Prostate gland (tissue), 2 donors: ENCODE data around the gene ECE2. TPM values are rescaled to one million over a fixed set of nuclear protein-coding genes. Genes with fewer than 3 reads are reported as not detected.

Experiments used
- DNase-seq: peaks from one replicate; pipeline ENCODE4 v3.0.0-alpha.2; 2019; ENCODE audit warnings: low spot score
- H3K27ac ChIP-seq, 2 donors: fragments of 200-600 bp; sonication (generic); 2 replicates each; pipeline ENCODE4 v1.5.1; 2017 to 2019
- H3K27me3 ChIP-seq: fragments of 200-600 bp; sonication (generic); replicated peaks from 2 replicates; pipeline ENCODE4 v1.5.1; 2019; ENCODE audit not compliant: insufficient read depth
- H3K36me3 ChIP-seq, 2 donors: fragments of 200-600 bp; sonication (generic); 1 replicate in 1 of 2; 2 replicates in 1 of 2; pipeline versions ENCODE4 v1.5.1 to v1.8.1; 2017 to 2019
- H3K4me1 ChIP-seq: fragments of 200-600 bp; sonication (generic); replicated peaks from 2 replicates; pipeline ENCODE4 v1.5.1; 2019
- H3K4me3 ChIP-seq, 2 donors: fragments of 200-600 bp; sonication (generic); 2 replicates each; pipeline ENCODE4 v1.5.1; 2017 to 2019
- H3K9me3 ChIP-seq: fragments of 200-600 bp; sonication (generic); 2 replicates; pipeline ENCODE4 v1.5.1; 2017
- CTCF ChIP-seq, 4 experiments: fragments of 200-600 bp in 2 of 4; fragments of 450-650 bp in 2 of 4; sonication (generic) in 2 of 4; IDR thresholded peaks; 1 replicate in 3 of 4; 2 replicates in 1 of 4; pipeline ENCODE4 v1.5.1; 2016 to 2019; ENCODE audit warnings: antibody characterized with exemption in 4 of 4, mild to moderate bottlenecking in 2 of 4, moderate library complexity in 2 of 4
- POLR2A ChIP-seq: fragments of 450-650 bp; IDR thresholded peaks from one replicate; pipeline ENCODE4 v1.6.1; 2016; ENCODE audit warnings: antibody characterized with exemption, mild to moderate bottlenecking
- POLR2AphosphoS5 ChIP-seq: sonication (generic); formaldehyde crosslinking; IDR thresholded peaks from one replicate; pipeline ENCODE4 v1.6.1; 2017; ENCODE audit warnings: antibody characterized with exemption
- WGBS: methylation state at CpG from one replicate; pipeline ENCODE4 v1.1.5; 2018; 5-methylcytosine and 5-hydroxymethylcytosine counted together
- intact Hi-C: fragments of 100-400 bp; cut with DNase I; formaldehyde crosslinking; loops from one replicate; pipeline ENCODE4 v1.14.2; 2022
- total RNA-seq, 2 donors: library from RNA; depleted of rRNA; stranded (reverse); fragments of >200 nt; gene quantifications; one replicate each; pipeline ENCODE4 v1.1.0, GENCODE V29; 2016

ECE2 gene
- total RNA-seq, 2 donors from 2014 or later = 0.57 TPM; not detected in 1

GRCh38 chr3:184257083-184257915, 18.5 kb upstream of the ECE2 start:
- H3K36me3 ChIP-seq = no peaks in the 10 kb centered on the region
- TF ChIP-seq POLR2AphosphoS5 = no peak
- TF ChIP-seq CTCF (IDR thresholded peaks at IDR 0.05) = no peak
- no peak for TF ChIP-seq POLR2A
- intact Hi-C loops = loop anchor here (10.0 kb wide), 1 partner anchor 242 kb away; the partner anchor contains the start of gene ABCC5
- no peaks in the 10 kb centered on the region for H3K27me3 ChIP-seq
- H3K9me3 ChIP-seq = no peaks in the 10 kb centered on the region
- 92% methylated on average over 23 of the region's 23 CpGs for WGBS
- no peak for DNase-seq
- H3K4me1 ChIP-seq = peaks cover 4% of the 10 kb centered on the region
- no peak overlapping the region for H3K27ac ChIP-seq
- no peak overlapping the region for H3K4me3 ChIP-seq

GRCh38 chr3:184258926-184259325, 16.9 kb upstream of the ECE2 start:
- Histone ChIP-seq H3K36me3 (no peaks in the 10 kb centered on the region), H3K27me3 (peaks cover 4% of the 10 kb centered on the region), H3K27ac (no peak overlapping the region), H3K4me1 (peaks cover 4% of the 10 kb centered on the region), H3K4me3 (no peak overlapping the region), H3K9me3 (no peaks in the 10 kb centered on the region)
- intact Hi-C loops = loop anchor here (10.0 kb wide), 1 partner anchor 244 kb away; the partner anchor contains the start of gene ABCC5
- TF ChIP-seq CTCF (IDR thresholded peaks at IDR 0.05) = no peak
- TF ChIP-seq POLR2A = no peak
- TF ChIP-seq POLR2AphosphoS5 = no peak
- WGBS = 88% methylated on average over 5 of the region's 5 CpGs
- no peak for DNase-seq

GRCh38 chr3:184259396-184259877, 16.4 kb upstream of the ECE2 start:
- 12% methylated on average over 23 of the region's 28 CpGs for WGBS
- Histone ChIP-seq H3K27me3 (peaks cover 4% of the 10 kb centered on the region), H3K9me3 (no peaks in the 10 kb centered on the region), H3K27ac (no peak overlapping the region), H3K4me1 (peaks cover 4% of the 10 kb centered on the region), H3K4me3 (peak overlapping the region in 1 of 2 donors; percentile 12), H3K36me3 (no peaks in the 10 kb centered on the region)
- intact Hi-C loops = loop anchor here (10.0 kb wide), 1 partner anchor 245 kb away; the partner anchor contains the start of gene ABCC5
- no peak for DNase-seq
- TF ChIP-seq CTCF (IDR thresholded peaks at IDR 0.05) (no peak), POLR2A (no peak), POLR2AphosphoS5 (no peak)

- under 1% methylated on average over 60 of the region's 91 CpGs for WGBS
- intact Hi-C loops = loop anchor here (10.0 kb wide), 1 partner anchor 245 kb away; the partner anchor contains the start of gene ABCC5
- peaks cover 4% of the 10 kb centered on the region for H3K4me1 ChIP-seq
- H3K36me3 ChIP-seq = no peaks in the 10 kb centered on the region
- no peak for DNase-seq
- no peak overlapping the region for H3K27ac ChIP-seq
- TF ChIP-seq POLR2AphosphoS5 = no peak
- no peak for TF ChIP-seq POLR2A
- TF ChIP-seq CTCF (IDR thresholded peaks at IDR 0.05) = no peak
- peak overlapping the region; percentile 6 to 44 for H3K4me3 ChIP-seq
- H3K9me3 ChIP-seq = no peaks in the 10 kb centered on the region
- peaks cover 4% of the 10 kb centered on the region for H3K27me3 ChIP-seq
Observed at GRCh38 chr3:184259878-184260723, 15.7 kb upstream of the ECE2 start.
